ENCODE measurements around the gene LTBP3.

The LTBP3 gene

DNA sequence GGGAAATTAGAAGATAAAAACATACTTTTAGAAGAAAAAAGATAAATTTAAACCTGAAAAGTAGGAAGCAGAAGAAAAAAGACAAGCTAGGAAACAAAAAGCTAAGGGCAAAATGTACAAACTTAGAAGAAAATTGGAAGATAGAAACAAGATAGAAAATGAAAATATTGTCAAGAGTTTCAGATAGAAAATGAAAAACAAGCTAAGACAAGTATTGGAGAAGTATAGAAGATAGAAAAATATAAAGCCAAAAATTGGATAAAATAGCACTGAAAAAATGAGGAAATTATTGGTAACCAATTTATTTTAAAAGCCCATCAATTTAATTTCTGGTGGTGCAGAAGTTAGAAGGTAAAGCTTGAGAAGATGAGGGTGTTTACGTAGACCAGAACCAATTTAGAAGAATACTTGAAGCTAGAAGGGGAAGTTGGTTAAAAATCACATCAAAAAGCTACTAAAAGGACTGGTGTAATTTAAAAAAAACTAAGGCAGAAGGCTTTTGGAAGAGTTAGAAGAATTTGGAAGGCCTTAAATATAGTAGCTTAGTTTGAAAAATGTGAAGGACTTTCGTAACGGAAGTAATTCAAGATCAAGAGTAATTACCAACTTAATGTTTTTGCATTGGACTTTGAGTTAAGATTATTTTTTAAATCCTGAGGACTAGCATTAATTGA is 58.3 kb downstream of the LTBP3 start:
- no peak overlapping the region for H3K4me3 Mint-ChIP-seq
- H3K4me1 Mint-ChIP-seq (ENCODE audit: low read depth): peaks cover 30% of the 10 kb centered on the region
- no peaks in the 10 kb centered on the region for H3K27me3 Mint-ChIP-seq (ENCODE audit: low read depth)
- H3K27ac Mint-ChIP-seq: no peak overlapping the region
- peaks cover 14% of the 10 kb centered on the region for H3K36me3 Mint-ChIP-seq (ENCODE audit: low read depth)
- no peaks in the 10 kb centered on the region for H3K9me3 Mint-ChIP-seq

DNA sequence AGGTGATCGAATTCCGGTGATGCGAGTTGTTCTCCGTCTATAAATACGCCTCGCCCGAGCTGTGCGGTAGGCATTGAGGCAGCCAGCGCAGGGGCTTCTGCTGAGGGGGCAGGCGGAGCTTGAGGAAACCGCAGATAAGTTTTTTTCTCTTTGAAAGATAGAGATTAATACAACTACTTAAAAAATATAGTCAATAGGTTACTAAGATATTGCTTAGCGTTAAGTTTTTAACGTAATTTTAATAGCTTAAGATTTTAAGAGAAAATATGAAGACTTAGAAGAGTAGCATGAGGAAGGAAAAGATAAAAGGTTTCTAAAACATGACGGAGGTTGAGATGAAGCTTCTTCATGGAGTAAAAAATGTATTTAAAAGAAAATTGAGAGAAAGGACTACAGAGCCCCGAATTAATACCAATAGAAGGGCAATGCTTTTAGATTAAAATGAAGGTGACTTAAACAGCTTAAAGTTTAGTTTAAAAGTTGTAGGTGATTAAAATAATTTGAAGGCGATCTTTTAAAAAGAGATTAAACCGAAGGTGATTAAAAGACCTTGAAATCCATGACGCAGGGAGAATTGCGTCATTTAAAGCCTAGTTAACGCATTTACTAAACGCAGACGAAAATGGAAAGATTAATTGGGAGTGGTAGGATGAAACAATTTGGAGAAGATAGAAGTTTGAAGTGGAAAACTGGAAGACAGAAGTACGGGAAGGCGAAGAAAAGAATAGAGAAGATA is 59.0 kb downstream of the LTBP3 start, which contains the start of gene MALAT1:
MALAT1 (plus strand) TSS at position 69 of the 736 bp plus-strand sequence.
- Mint-ChIP-seq H3K36me3 (ENCODE audit: low read depth) (peaks cover 7% of the 10 kb centered on the region), H3K27me3 (ENCODE audit: low read depth) (no peaks in the 10 kb centered on the region), H3K9me3 (no peaks in the 10 kb centered on the region), H3K27ac (no peak within 1 kb of the TSS), H3K4me1 (ENCODE audit: low read depth) (peaks cover 28% of the 10 kb centered on the region), H3K4me3 (no peak within 1 kb of the TSS)

DNA sequence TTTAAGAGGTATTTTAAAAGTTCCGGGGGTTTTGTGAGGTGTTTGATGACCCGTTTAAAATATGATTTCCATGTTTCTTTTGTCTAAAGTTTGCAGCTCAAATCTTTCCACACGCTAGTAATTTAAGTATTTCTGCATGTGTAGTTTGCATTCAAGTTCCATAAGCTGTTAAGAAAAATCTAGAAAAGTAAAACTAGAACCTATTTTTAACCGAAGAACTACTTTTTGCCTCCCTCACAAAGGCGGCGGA is 59.5 kb downstream of the LTBP3 start:
- Mint-ChIP-seq H3K27me3 (ENCODE audit: low read depth) (no peaks in the 10 kb centered on the region), H3K4me1 (ENCODE audit: low read depth) (peaks cover 29% of the 10 kb centered on the region), H3K27ac (no peak overlapping the region), H3K36me3 (ENCODE audit: low read depth) (peaks cover 2% of the 10 kb centered on the region), H3K4me3 (no peak overlapping the region), H3K9me3 (no peaks in the 10 kb centered on the region)

DNA sequence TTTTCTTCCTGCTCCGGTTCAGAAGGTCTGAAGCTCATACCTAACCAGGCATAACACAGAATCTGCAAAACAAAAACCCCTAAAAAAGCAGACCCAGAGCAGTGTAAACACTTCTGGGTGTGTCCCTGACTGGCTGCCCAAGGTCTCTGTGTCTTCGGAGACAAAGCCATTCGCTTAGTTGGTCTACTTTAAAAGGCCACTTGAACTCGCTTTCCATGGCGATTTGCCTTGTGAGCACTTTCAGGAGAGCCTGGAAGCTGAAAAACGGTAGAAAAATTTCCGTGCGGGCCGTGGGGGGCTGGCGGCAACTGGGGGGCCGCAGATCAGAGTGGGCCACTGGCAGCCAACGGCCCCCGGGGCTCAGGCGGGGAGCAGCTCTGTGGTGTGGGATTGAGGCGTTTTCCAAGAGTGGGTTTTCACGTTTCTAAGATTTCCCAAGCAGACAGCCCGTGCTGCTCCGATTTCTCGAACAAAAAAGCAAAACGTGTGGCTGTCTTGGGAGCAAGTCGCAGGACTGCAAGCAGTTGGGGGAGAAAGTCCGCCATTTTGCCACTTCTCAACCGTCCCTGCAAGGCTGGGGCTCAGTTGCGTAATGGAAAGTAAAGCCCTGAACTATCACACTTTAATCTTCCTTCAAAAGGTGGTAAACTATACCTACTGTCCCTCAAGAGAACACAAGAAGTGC is 60.0 kb downstream of the LTBP3 start:
- H3K4me1 Mint-ChIP-seq (ENCODE audit: low read depth): peaks cover 31% of the 10 kb centered on the region
- no peaks in the 10 kb centered on the region for H3K9me3 Mint-ChIP-seq
- no peak overlapping the region for H3K27ac Mint-ChIP-seq
- H3K36me3 Mint-ChIP-seq (ENCODE audit: low read depth): no peaks in the 10 kb centered on the region
- H3K27me3 Mint-ChIP-seq (ENCODE audit: low read depth): no peaks in the 10 kb centered on the region
- H3K4me3 Mint-ChIP-seq: no peak overlapping the region

DNA sequence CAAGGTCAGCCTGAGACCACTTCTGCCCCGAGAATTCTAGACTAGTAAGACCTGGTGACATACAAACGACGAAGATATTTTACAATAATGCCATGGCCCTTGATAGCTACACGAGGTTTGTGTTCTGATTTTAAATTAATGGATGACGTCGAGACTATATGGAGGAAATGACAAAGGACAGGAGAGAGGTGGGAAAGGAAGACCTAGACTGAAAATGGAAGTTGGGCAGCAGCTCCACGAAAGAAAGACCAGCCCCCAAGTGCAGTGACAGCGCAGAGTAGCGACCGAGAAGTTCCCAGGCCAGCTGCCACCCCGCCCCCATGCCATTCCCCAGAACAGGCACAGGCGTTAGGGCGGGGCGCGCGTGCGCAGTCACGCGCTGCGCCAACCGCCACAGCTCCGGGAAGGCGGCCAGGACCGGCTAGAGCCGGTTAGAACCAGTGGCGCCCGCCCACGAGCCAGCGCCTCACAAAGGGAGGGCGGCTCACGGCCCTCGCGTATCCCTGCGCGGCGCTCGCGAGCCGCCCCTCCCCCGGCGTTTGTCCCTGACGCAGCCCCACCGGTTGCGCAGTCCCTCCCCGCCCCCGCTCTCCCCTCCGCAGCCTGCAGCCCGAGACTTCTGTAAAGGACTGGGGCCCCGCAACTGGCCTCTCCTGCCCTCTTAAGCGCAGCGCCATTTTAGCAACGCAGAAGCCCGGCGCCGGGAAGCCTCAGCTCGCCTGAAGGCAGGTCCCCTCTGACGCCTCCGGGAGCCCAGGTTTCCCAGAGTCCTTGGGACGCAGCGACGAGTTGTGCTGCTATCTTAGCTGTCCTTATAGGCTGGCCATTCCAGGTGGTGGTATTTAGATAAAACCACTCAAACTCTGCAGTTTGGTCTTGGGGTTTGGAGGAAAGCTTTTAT is 60.8 kb downstream of the LTBP3 start:
- H3K27ac Mint-ChIP-seq: no peak overlapping the region
- H3K4me1 Mint-ChIP-seq (ENCODE audit: low read depth): peaks cover 34% of the 10 kb centered on the region
- H3K4me3 Mint-ChIP-seq: peak overlapping the region; percentile 76
- no peaks in the 10 kb centered on the region for H3K9me3 Mint-ChIP-seq
- H3K27me3 Mint-ChIP-seq (ENCODE audit: low read depth): no peaks in the 10 kb centered on the region
- H3K36me3 Mint-ChIP-seq (ENCODE audit: low read depth): no peaks in the 10 kb centered on the region

DNA sequence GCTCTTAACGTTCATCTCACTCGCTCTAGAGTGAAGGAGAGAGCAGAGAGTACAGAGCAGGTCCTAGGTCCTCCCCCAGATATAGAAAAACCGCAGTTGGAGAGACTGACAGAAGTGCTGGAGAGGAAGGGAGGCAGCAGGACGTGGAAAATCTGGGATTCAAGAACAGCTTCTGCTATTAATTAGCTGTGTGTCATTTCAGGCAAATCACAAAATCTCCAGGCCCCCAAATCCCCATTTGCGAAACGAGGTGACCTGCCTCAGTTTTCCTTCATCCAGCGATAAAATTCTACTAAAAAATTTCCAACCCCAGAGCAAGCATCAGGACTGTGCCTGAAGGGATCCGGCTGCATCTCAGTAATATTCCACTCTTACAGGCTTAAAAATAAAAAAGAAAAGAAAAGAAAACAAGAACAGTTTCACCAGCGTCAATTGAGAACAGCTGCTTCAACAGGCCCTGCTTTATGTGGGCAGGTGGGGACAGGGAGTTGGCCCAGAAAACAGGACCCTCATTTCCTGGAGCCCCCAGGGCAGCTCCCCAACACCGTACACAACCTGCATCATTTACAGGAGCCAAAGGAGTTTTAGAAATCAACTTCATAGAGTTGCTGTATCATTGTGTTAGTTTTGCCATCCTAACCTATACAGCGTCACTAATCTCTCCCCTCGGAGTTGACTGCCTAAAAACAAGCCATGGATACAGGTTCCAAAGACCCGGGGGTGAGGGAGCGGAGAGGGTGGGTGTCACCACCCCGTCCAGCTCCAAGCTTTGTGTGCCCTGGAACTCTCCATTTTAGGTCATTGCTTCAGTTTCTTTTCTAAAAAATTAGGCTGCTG is 61.6 kb downstream of the LTBP3 start:
- no peak overlapping the region for H3K27ac Mint-ChIP-seq
- H3K4me3 Mint-ChIP-seq: peak overlapping the region; percentile 76
- no peaks in the 10 kb centered on the region for H3K36me3 Mint-ChIP-seq (ENCODE audit: low read depth)
- H3K4me1 Mint-ChIP-seq (ENCODE audit: low read depth): peaks cover 33% of the 10 kb centered on the region
- no peaks in the 10 kb centered on the region for H3K9me3 Mint-ChIP-seq
- H3K27me3 Mint-ChIP-seq (ENCODE audit: low read depth): no peaks in the 10 kb centered on the region

DNA sequence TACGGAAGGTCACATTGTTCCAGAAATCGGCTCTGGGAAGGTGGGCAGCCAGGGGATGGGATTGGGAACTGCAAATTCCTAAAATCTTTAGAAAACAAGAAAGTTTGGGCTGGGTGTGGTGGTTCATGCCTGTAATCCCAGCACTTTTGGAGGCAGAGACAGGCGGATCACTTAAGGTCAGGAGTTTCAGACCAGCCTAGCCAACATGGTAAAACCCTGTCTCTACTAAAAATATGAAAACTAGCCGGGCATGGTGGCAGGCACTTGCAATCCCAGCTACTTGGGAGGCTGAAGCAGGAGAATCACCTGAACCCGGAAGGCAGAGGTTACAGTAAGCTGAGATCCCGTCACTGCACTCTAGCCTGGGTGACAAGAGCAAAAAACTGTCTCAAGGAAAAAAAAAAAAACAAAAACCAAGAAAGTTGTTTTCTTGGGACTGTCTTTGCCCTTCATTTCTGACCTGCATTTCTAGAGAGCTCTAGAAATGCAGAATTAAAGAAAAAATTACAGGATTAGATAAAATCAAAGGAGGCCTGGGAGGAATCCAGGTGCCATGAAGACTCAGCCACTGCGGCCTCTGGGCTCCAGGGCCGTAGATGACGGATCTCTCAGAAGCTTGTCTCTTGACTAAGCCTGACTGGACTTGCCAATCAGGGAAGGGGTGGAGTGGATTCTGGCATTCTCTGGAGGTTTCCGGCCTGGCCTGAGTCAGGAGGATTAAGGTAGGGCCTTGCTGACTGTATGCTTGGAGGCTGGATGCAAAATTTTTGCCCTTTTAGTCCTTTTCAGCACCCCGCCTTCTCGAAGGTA is 64.6 kb downstream of the LTBP3 start:
- H3K36me3 Mint-ChIP-seq (ENCODE audit: low read depth): no peaks in the 10 kb centered on the region
- H3K27me3 Mint-ChIP-seq (ENCODE audit: low read depth): no peaks in the 10 kb centered on the region
- H3K4me1 Mint-ChIP-seq (ENCODE audit: low read depth): peaks cover 41% of the 10 kb centered on the region
- peak overlapping the region; percentile 59 for H3K4me3 Mint-ChIP-seq
- H3K9me3 Mint-ChIP-seq: no peaks in the 10 kb centered on the region
- peak overlapping the region; percentile 92 for H3K27ac Mint-ChIP-seq

DNA sequence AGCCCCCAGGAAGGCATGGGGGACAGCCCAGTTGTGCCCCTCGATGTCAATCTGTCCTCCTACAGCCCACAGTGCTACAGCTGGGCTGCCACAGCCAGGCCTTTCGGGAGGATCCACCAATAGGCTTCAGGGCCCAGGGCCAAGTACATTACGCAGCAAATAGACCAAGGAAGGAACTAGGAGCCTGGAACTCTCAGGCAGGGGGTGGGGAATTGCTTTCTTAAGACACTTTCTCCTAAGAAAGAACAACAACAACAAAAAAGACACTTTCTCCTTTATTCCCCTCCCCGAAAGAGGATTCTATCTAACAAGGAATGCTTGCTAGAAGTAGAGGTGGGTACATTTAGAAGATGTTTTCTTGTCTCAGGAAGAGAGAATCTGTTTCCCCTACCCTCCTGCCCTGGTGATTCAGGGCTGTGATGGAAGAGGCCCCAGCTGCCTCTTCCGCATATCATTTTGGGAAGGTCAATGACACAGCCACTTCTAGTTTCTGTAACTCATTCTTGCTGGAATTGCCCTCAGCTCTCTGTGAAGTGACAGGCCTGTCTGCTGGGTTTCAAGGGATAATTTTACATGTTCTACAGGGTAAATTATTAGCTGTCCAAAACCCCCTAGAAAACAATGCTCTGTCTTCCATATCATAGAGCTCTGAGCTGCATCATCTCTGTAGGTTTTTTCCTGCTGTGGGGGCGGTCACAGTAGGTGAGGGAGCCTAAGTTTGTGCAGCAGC is 65.4 kb downstream of the LTBP3 start:
- Mint-ChIP-seq H3K27ac (peak overlapping the region; percentile 92), H3K4me3 (peak overlapping the region; percentile 59), H3K27me3 (ENCODE audit: low read depth) (no peaks in the 10 kb centered on the region), H3K4me1 (ENCODE audit: low read depth) (peaks cover 48% of the 10 kb centered on the region), H3K9me3 (no peaks in the 10 kb centered on the region), H3K36me3 (ENCODE audit: low read depth) (no peaks in the 10 kb centered on the region)

DNA sequence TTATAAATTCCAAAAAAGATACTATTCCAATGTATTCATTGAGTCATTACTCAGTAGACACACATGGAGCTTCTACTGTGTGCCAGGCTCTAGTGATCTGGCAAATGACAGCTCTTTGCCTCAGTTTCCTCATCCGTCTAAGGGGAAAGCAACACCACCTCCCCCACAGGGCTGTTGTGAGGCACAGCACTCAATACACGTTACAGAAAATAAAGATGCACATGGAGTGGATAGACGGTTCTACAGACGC is 65.8 kb downstream of the LTBP3 start:
- H3K9me3 Mint-ChIP-seq: no peaks in the 10 kb centered on the region
- peak overlapping the region; percentile 23 for H3K4me3 Mint-ChIP-seq
- peaks cover 51% of the 10 kb centered on the region for H3K4me1 Mint-ChIP-seq (ENCODE audit: low read depth)
- peak overlapping the region; percentile 92 for H3K27ac Mint-ChIP-seq
- no peaks in the 10 kb centered on the region for H3K27me3 Mint-ChIP-seq (ENCODE audit: low read depth)
- no peaks in the 10 kb centered on the region for H3K36me3 Mint-ChIP-seq (ENCODE audit: low read depth)

DNA sequence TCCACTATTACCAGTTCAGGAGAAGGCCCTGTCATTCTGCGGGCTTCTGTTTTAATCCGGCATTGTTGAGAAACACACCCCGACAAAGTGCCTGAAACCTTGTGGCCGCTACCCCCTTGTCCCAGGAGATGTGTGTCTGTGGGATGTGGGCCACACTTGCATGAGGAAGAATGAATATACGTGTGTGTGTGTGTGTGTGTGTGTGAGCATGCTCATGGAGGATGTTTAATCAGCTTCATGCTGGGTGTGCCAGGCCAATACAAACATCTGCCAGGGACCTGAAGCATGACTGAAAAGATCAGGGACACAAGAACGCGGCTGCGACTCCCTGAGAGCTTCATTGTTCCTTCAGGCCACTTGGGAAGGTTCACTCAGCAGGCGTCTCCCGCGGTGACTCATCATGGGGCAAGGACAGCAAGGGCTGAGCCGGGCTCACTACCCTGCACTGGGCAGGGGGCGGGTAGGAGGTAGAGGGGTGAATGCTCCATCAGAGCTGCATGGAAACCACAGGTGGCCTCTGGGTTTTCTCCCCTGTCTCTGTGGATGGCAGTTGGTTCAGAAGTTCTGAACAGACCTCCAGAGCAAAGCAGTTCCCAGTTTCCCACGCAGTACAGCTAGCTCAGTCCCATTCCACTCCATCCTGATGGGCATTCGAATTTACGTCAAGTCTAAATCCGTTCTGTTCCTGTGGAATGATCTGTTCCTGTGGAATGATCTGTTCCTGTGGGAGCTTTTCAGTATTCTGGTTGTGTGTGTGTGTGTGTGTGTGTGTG is 66.4 kb downstream of the LTBP3 start:
- no peak overlapping the region for H3K4me3 Mint-ChIP-seq
- no peaks in the 10 kb centered on the region for H3K36me3 Mint-ChIP-seq (ENCODE audit: low read depth)
- no peaks in the 10 kb centered on the region for H3K27me3 Mint-ChIP-seq (ENCODE audit: low read depth)
- H3K9me3 Mint-ChIP-seq: no peaks in the 10 kb centered on the region
- peak overlapping the region; percentile 92 for H3K27ac Mint-ChIP-seq
- H3K4me1 Mint-ChIP-seq (ENCODE audit: low read depth): peaks cover 49% of the 10 kb centered on the region

DNA sequence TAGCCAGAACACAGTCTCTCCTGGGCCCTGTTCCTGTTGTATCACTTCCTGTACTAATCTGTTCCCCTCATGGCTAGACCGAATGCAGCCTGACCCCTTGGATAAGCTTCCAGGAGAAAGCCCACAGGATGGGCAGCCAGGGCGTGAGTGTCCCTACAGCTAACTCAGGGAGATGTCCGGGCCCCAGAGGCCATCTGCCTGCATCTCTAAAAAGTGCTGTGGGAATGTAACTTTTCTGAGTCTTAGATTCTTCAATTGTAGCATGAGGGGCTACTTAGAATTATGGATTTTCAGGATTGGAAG is 67.0 kb downstream of the LTBP3 start:
- Mint-ChIP-seq H3K4me3 (no peak overlapping the region), H3K27ac (no peak overlapping the region), H3K27me3 (ENCODE audit: low read depth) (no peaks in the 10 kb centered on the region)

DNA sequence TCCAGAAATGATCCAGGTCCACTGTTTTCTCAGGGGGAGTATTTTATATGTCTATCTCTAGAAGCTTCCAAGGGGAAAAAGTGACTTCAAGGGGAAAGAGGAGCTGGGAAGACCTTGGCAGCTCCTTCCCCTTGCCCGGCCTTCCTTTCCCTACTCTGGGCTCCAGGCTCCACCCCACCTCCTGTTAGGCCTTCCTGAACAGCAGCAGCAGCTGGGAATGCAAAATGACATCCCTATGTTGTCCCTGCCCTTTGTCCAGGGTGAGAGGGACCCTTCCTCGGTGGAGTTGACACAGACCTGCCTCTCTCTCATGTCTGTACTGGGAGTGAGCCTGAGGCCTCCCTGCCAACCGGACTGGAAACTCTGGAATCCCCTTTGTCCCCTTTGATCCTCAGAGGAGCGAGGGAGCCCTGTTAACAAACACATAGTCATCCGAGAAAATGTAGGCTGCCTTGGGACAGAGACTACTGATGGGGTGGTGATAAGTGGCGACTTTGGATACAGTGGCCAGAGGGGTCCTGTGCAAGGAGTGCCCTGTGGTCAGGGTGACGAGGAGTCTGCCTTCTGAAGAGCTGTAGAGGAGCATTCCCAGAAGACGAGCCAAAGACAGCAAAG is 68.3 kb downstream of the LTBP3 start:
- H3K4me1 Mint-ChIP-seq (ENCODE audit: low read depth): peaks cover 46% of the 10 kb centered on the region
- H3K27me3 Mint-ChIP-seq (ENCODE audit: low read depth): no peaks in the 10 kb centered on the region
- no peak overlapping the region for H3K27ac Mint-ChIP-seq
- H3K9me3 Mint-ChIP-seq: no peaks in the 10 kb centered on the region
- no peak overlapping the region for H3K4me3 Mint-ChIP-seq
- no peaks in the 10 kb centered on the region for H3K36me3 Mint-ChIP-seq (ENCODE audit: low read depth)

More for the DNA sequence above, 67.0 kb downstream of the LTBP3 start:
- H3K4me1 Mint-ChIP-seq (ENCODE audit: low read depth): peaks cover 46% of the 10 kb centered on the region
- no peaks in the 10 kb centered on the region for H3K36me3 Mint-ChIP-seq (ENCODE audit: low read depth)
- no peaks in the 10 kb centered on the region for H3K9me3 Mint-ChIP-seq

Data from T-helper 1 cell treated with Interleukin-12 subunit alpha and Interleukin-12 subunit beta and Interleukin-4 antibody, amounts not matched to agents 30 μg/mL and 1 μg/mL, for 36 hours (primary cell).